ELR (cell line): Measurements from ENCODE around the gene ACAA1.
"Not testable (repeated sequence)": the region's sequence is repeated elsewhere in the genome, so short reads cannot be mapped to it uniquely, and the experiment has no call there.

Experiments
- DNase-seq: peaks from one replicate; pipeline ENCODE4 v3.0.0-alpha.2; 2015; ENCODE audit warnings: low read depth

ACAA1 gene

DNA sequence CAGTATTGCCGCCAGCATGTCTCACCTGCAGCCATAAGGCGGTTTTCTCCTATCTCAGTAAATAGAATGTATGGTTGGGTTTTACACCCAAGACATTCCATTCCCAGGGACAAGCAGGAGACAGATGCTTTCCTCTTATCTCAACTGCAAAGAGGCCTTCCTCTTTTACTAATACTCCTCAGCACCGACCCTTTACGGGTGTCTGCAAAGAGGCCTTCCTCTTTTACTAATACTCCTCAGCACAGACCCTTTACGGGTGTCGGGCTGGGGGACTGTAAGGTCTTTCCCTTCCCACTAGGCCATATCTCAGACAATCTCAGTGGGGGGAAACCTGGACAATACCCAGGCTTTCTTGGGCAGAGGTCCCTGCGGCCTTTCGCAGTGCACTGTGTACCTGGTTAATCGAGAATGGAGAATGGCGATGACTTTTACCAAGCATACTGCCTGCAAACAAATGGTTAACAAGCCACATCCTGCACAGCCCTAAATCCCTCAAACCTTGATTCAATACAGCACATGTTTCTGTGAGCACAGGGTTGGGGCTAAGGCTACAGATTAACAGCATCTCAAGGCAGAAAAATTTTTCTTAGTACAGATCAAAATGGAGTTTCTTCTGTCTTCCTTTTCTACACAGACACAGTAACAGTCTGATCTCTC is 1.2 kb downstream of the ACAA1 start:
- peak; percentile 6 for DNase-seq

DNA sequence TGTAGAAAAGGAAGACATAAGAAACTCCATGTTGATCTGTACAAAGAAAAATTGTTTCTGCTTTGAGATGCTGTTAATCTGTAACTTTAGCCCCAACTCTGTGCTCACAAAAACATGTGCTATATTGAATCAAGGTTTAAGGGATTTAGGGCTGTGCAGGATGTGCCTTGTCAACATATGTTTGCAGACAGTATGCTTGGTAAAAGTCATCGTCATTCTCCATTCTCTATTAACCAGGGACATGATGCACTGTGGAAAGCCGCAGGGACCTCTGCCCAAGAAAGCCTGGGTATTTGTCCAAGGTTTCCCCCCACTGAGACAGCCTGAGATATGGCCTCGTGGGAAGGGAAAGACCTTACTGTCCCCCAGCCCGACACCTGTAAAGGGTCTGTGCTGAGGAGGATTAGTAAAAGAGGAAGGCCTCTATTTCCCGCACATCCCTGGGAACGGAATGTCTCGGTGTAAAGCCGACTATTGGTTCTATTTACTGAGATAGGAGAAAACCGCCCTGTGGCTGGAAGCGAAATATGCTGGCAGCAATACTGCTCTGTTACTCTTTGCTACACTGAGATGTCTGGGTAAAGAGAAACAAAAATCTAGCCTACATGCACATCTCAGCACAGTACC is 2.3 kb downstream of the ACAA1 start:
- not testable (repeated sequence) for DNase-seq

DNA sequence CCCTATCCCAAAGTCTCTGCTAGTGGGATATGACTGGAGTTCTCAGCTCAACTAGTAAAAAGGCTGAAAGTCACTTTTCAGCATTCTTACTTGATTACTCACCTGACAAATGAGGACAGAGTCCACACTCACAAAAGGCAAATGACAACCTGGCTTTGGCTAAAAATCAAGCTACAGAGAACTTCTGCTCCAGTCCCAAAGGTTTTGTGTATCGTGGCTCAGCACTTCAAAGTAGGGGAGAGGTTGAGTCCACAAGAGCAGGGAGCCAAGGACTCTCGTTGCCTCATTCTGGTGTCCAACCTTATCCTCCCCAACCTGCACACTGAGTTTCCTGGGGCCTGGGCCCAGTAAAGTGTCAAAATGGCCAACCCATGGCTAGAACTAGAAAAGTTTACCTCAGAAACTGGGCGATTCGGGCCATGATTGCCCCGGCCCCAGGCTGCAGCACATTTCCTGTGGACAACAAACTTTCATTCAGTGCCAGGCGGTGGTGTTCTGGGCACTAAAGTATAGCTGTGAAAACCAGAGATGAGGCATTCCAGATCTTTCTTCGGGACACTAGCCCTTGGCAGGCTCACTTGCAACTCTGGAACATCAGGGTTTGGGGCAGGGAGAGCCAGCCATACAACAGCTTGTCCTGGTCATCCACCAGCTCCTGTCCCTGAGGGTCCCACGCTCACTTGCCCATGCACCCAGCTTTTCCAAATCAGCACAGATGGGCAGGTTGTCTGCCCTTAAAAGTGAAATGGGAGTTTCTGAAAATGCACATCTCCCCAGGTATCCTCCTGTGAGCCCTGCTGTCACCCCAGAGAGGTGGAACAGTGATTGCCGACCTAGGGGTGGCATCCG is 3.1 kb downstream of the ACAA1 start:
- DNase-seq: peak; percentile 22

DNA sequence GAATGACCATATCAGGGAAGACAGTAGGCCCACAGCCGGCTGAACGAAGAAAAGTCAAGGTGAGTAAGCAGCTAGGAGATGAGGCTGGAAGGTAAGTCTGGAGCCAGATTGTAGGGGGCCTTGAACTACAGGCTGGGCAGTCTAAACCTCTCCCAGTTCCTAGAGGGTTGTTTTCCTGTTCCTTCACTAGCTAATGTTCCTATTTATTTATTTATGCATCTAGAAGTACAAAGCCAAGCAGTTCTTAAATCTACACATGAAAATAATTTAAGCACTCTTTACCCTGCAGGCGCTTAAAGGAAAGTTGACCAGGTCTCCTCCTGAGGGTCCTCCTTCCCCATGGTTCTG is 3.7 kb downstream of the ACAA1 start:
- DNase-seq: no peak

DNA sequence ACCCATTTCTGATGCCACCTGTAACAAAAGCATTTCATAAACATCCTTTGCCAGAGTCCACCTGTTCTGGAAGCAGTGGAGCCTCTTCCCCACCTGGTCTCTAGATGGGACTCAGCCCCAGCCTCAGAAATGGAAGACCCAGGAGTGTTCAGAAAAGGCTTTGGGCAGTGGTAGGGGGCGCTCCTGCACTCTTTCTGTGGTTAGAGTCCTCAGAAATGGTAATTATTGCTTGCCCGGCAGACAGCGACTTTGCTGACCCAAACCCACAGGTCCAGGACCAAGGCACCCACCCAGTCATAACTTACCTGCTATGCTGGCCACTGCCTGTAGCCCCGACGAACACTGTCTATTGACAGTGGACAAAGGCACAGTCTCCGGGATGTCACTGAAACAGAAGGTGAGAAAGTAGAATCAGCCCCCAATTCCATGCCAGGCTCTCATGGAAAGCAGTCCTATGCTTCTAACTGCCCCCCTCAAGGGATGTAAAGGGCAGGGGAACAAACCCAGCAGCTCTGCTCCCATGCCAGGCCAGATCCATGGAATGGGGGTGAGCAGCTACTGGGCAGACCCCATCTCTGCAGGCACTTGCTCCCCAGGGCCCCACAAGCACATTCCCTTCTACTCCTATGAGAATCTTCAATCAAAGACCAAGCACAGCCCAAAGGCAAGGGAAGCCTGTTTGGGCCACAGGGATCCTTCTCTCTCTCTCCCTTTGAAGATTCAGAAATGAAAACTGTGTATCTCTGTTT is 5.1 kb downstream of the ACAA1 start:
- DNase-seq: peak; percentile 58

DNA sequence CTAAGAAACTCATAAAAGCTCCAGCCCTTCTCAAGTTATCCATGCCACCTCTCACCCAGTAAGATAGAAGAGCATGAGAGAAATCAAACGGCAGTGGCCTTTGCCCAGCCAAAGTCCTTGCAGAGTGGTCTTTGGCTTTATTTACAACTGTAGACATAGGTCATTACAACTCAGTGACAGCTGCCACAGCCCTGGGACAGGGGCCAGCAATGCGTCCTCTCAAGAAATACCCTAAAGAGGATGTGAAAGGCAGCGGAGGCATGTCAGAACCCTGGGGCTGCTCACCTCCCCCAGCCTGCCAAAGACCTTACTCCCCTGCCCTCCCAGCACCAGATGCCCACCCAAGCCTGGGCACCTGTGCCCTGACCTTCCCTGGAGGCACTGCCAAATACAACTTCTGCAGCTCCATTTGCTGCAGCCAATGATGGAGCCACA is 6.3 kb downstream of the ACAA1 start:
- no peak for DNase-seq

DNA sequence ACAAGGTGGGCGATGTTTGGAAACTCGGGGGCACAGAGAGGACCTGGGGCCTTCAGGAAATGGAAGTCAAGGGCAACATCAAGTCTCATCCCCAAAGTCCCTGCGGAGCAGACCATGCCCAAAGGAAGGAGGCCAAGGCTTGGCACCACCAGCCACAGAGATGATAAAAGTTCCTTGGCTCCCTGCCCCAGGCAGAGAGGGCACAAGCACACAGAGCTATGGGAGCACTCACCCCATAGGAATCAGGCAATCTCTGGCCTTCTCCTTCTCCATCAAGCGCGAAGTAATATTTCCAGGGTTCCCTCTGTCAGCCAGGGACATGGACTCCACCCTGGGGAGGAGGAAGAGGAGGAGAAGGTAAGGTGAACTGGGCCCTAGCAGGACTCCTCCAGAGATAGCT is 7.9 kb downstream of the ACAA1 start:
- DNase-seq: no peak

DNA sequence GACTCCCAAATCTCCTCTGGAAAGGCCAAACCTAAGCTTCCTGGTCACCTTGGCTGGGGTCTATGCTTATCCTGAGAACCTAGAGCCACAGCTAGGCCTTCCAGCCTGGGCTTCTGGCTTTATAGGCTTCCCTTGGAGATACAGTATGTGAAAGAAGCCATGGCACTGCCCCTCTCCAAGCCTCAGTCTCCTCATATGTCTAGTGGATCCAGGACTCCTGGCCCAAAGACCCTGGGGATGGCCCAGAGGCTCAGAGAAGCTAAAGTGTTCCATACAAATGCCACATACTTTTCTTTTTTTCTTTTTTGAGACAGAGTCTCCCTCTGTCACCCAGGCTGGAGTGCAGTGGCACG is 8.6 kb downstream of the ACAA1 start:
- no peak for DNase-seq

DNA sequence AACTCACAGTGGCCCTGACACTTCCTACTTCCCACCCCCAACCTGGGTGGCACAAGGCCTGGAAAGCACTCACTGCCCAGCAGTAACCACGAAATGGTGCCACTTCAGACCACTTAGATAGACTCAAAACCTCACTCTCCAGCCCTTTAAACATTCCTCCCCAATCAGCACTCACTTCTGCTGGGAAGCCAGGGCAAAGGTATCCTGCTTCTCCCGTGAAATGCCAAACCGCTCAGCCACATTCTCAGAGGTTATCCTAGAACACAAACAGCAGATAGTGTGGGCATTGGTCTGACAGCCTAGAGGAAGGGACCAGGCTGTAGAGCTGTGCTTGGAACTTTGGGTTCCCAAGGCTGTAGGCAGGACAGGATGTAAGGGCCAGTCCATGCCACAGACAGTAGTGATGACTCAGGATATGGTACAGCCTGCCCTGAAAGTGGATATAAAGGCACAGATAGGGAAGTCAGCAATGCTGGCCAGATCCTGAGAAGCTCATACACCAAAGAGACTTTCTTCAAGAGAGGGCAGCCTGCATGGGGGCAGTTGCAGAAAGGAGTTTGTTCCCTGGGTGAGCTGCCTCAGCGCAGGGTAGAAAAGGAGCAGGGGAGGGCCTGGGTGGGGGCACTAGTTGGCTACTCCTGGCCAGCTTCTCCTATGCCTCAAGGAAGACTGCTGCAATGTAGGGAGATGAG is 9.2 kb downstream of the ACAA1 start:
- DNase-seq: no peak

DNA sequence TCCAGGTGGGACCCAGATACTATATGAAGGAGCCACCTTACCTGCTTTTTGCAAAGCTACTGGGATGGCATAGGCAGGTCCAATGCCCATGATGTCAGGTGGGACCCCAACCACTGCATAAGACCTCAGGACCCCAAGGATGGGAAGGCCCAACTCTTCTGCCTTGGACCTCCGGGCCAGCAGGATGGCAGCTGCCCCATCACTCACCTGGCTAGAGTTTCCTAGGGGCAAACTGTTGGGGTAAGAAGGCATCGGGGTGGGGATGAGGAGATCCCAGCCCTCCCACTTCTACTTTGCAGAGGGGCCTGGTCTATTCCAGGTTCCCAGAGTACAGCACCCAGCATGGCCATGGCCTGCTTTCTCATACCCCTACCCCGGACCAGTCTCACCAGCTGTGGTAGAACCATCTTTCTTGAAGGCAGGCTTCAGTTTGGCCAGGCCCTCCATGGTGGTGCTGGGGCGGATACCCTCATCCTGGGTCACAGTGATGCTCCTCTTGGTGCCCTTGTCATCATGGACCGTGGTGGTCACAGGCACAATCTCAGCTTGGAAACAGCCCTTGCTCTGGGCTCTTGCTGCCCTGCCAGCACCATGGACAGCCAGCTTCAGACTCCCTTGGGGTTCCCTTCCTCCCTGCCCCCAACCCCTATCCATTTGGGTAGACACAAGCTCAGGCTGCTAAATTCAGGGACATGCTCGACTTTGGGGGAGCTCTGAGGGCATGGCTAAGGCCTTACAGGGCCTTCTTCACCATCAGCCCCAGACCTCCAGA is 10.6 kb downstream of the ACAA1 start:
- DNase-seq: no peak

DNA sequence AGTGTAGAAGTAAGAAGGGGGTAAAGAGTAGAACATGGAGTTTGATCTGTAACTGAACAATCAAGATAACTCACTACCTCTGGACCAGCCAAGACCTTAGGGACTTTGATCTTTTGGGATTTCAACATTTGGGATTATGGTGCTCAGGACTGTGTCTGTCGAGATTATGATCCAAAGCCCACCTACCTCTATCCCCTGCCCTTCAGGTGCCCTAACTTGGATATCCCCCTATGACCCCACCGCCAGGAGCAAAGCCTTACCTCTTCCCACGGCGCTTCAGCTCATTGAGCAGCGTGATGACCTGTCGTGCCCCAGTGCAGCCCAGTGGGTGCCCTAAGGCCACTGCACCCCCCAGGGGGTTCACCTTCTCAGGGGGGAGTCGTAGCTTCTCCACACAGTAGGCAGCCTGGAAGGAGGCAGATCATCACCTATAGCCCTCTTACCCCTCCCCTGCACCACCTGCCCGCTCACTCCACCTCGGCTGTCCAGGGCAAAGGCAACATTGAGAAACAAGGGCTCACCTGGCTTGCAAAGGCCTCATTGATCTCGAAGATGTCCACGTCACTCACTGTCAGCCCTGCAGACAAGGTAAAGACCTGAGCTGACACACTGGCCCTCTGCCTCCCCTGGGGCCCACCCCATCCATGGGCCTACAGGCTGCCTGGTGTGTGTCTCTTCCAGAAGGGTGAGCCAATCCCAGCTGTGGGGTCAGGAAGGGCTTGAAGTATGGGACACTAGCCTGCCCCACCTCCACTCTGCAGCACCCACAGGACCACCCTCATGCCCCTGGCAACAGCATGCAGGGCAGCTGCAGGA is 11.4 kb downstream of the ACAA1 start:
- DNase-seq: no peak

DNA sequence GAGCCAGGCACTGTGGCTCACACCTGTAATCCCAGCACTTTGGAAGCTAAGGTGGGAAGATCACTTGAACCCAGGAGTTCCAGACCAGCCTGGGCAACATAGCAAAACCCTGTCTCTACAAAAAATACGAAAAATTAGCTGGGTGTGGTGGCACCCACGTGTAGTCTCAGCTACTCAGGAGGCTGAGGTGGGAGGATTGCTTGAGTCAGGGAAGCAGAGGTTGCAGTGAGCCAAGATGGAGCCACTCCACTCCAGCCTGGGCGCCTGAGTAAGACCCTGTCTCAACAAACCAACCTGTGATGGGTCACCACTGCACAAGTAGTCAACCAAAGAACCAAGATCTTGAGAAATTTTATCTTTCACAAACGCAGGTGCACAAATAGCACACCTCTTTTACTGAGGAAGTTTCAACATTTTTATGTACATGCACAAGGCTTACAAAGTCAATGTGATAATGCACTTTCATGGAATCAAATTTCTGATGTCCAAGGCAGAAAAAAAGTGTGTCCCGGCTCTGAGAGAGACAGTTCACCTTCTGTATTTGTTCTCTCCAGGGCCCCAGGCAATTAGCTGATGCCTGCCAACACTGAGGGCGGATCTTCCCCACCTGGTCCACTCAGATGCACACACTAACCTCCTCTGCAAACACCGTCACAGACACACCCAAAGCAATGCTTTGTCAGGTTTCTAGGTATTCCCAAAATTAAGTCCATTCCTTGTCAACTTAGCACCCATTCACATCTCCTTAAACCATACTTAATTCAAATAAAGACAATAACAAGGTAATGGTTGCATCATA is 12.4 kb downstream of the ACAA1 start:
- no peak for DNase-seq

DNA sequence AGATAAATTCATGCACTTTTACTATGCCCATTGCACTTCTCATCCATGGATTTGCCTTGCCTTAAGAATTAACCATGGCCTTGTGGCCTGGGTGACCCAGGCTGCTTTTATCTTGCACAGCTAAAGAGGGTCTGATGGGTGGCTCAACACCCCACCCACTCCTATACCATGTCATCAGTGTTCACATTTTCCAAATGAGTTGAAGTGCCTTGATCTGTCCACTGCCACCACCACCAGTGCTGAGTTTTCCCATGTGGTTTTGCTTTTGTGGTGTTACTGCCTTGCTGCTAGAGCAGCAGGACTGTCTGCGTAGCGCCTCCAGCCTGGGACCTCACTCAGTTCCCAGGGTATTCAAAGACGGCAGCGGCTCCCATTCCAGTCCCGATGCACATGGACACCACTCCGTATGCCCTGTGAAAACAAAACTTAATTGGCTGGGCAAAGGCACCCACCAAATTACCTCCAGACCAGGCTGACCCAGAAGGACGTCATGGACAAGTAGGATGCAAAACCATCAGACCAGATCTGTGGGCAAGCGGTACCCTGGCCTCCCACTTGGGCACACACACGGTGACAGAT is 14.1 kb downstream of the ACAA1 start:
- DNase-seq: no peak

DNA sequence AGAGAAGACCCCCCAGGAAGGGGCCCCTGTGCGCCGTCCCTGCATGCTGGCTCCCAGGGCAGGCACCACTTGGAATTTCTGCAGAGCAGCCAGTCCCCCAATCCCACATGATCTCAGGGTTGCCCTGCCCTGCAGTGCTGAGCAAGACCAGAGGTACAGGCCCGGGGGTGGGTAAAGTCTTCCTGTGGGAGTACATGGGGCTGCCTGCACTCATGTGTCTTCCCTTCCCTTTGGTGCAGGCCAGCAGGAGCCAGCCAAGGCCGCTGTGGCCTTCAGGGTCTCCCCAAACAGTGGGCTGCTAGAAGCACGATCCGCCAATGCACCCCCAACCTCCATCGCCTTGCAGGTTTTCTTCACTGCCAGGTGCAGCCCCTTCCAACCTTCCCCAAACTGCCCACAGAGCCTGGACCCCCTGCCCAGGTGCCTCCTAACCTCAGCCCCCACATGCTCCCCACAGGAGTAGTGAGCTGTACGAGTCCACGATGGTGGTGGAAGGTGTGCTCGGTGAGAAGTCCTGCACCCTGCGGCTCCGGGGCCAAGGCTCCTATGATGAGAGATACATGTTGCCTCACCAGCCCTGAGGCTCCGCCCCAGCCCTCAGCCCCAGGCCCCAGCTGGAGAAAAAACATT is 15.0 kb downstream of the ACAA1 start:
- DNase-seq: no peak

DNA sequence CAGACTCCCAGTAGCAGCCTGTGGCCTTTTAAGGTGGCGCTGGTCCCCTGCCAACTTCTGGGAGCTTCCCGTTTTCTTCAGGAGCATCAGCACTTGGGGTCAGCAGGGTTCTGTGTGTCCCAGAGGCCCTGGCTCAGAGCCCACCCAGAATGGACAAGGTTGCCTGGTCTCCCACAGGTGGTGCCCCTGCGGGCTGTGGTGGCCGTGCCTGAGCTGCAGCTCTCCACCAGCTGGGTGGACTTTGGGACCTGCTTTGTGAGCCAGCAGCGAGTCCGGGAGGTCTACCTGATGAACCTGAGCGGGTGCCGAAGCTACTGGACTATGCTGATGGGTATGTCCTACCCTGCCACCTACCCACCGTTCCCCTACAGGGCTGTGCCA is 15.5 kb downstream of the ACAA1 start:
- no peak for DNase-seq

DNA sequence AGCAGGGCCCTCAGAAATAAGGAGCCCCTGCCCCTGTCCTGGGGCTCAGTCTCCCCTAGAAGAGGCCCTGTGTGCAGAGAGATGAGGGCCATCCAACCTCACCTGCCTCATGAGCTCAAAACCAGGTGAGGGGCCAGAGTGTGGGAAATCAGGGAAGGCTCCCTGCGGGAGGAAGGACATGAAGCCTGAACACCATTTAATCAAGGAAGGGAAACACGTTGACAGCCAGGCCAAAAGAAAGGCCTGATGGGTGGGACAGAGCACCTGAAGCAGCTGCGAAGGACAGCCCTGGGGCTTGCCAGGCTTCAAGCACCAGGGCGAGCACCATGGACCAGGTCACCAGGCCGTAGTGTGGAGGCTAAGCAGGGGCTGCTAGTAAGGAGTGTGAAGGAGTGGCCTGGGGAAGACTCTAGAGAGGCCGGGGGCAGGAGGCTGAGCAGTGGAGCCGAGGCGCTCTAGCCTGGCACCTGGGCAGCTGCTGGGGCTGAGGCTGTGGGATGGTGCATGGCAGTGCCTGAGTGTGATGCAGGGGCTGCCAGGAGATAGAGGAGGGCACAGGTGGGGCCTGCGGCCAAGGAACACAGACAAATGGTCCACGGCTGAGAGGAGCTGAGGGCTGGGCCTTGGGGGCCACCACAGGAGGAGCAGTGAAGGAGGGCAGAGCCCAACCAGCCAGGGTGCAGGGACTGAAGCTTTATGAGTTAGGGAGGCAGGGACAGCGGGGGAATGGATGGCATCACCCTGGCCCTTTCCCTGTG is 16.1 kb downstream of the ACAA1 start:
- DNase-seq: no peak

DNA sequence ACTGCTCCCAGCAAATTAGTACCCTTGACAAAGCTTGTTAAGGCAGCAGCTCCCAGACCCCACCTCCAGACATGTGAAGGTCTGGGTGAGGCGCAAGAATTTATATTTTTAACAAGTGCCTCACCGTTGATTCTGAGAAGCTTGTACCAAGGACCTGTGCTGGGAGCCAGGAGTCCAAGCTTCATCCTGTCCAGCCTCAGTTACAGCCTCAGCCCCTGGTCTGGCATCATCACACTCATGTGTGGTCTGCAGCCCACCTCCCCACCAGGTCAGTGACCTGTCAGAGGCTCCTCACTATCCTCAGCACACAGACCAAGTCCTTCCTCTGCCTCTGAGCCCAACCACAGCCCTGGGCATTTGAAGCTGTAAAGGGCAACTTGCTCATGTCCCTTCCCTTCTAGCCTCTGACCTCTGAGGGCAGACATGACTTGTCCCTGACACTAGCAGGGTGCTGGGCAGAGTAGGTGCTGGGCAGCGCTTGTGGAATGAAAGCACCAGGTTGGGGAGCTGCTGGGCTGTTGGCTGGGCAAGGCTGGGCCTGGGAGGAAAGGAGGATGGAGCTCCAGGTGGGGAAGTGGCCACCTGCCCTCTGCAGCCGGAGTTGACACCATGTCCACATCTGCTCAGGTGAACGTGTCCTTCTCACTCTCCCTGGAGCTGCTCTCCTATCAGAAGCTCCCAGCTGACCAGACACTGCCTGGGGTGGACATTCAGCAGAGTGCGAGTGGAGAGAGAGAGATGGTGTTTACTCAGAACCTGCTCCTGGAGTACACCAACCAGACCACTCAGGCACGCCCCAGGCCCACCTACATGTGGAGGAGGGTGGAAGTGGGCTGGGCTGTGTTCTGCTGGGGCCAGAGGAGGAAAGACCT is 16.9 kb downstream of the ACAA1 start:
- DNase-seq: no peak
